Middle frontal gyrus (tissue), 1 donor: ENCODE measurements around the gene CCDC179.

Experiments used
- DNase-seq: peaks from one replicate; pipeline ENCODE4 v3.0.0-alpha.2; 2015; ENCODE audit warnings: low spot score; ENCODE audit errors: extremely low spot score

Gene CCDC179

DNA sequence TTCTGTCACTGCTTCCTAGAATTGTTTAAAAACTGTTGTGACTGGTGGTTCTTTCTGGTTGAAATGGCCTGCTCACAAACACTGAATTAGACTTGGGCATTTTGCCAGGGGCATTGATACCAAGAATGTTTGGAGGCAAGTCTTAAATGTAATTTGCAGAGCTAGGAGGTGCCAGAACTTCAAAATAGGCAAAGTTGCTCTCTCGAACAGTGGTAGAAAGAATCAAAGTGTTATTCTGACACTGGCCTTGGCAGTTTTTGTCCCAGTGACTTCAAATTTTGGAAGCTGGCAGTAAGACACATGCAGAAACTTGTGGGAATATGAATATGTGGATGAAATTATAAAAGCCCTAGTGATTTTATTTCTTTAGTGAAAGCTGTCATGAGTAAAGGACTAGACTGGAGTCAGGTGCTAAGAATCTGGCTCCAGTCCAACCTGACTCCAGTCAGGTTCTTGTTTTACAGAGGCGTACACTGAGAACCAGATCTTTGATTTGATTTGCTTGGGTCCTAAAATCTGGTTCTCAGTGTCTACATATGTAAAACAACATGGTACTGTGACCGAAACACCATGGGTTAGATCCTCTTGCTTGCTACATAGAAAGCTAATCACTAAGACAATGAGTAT lies 51.6 kb downstream of the CCDC179 start:
- DNase-seq = no peak

DNA sequence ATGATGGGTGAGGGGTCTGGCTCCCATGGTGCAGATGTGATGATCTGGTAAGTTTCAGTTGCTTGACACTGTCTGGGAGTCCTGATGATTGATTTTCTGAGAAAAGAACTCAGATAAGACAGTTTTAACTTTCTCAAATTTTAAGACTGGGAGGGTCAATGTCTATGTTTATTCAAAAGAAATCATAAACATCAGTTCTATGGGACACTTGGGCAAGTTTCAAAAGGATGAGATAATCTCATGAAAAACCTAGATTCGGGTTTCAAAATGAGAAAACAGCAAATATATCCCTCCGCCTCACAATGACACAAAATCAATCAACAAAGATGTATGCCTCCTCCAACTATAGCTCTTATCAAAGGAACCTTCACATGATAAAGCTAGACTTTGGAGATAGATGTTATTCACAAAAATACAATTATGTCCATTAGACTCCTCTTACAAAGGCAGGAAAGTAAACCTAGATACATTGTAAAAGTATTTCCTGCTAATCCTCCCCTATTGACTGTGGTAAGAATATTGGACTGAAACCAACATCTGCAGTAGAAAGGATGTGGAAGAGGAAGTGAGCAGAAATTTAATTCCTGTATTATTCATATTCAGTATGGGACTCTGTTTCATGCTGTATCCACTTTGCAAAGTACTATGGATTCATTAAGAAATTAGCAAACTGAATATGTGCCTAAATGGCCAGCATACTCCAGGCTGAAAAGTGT lies 52.3 kb downstream of the CCDC179 start:
- no peak for DNase-seq

DNA sequence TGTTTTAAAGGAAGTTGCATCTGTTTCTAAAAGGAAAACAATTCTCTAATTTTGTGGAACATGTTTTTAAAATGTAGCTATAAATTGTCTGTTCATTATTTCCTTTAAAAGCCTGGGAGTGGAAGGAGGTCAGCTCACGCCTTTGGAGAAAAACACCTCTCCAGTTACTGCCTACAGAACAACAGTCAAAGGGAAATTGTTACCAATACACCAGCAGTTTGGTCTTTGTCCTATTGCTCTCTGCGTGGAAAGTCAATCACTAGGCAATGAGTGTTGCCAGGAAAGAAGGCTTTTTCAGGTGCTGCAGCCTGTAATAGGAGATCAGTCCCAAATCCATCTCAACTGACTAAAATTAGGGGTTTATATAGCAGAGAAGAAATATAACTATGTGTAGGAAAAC lies 52.9 kb downstream of the CCDC179 start:
- DNase-seq = no peak

DNA sequence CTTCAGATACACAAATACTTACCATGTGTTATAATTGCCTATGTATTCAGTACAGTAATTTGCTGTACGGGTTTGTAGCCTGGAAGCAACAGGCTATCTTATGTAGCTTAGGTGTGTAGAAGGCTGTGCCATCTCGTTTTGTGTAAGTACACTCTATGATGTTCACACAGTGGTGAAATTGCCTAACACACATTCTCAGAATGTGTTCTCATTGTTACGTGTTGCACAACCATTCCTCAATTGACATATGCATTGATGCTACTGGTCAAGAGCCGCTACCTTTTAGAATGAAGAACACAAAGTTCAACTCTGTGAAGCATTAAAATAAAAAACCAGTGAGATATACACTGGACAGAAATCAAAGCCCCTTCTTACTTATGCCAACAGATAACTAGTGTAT lies 57.4 kb downstream of the CCDC179 start:
- DNase-seq = no peak

DNA sequence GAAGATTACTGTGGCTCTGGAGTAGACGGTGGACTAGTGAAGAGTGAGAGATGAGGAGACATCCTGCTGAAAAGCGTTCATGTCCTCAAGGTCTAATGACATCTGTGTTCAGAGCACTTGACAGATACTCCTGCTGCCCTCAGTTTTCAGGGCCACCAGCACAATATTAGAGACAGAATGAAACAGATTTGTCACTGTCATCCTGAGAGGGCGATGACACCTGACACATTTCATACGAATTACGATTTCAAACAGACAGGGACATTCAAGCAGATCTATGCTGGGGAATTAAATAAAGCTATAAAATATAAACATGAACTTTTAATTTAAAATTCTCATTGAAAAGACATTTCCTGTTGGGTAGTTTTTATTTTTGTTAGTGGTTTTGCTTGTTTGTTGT lies 59.8 kb downstream of the CCDC179 start:
- no peak for DNase-seq

DNA sequence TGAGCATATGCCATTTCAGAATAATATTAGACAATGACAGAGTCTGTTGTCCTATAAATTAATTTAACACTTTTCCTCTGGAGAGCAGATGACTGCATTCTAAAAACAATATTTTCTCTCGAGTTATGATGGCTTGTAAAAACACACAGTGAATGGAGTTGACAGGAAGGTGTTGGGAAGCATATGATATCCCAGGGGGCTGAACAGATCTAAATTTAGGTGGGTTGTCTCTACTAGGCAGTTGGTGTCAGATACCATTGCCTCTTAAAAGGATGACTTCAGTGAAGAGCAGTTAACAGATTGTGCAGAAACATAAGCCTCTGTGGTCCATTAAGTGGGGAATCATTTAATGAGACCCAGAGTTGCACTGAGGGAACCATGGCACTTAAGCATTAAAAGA lies 61.4 kb downstream of the CCDC179 start:
- DNase-seq = no peak

DNA sequence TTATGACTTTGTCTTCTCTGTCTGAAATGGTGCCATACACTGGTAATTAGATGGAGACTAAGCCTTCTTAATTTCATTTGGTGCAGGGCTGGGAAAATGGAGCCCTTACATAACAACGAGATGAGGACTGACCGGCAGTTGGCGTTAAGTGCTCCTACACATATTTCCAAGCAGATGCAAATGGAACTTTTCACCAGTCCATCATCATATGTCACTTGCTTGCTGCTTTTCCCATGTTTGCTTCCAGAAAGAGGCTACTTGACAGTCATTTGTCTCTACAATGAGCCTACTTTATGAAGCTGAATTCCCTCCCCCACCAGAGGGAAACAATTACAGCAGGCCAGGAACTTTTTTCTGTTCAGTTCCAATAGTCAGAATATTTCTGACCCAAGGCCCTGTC lies 63.2 kb downstream of the CCDC179 start:
- DNase-seq = no peak
